Testis (tissue), 2 donors: ENCODE measurements around the gene UNC5CL.

ENCODE experiments used
- POLR2A ChIP-seq: fragments of 450-650 bp; IDR thresholded peaks from one replicate; pipeline ENCODE4 v1.6.1; 2017; ENCODE audit warnings: antibody characterized with exemption, mild to moderate bottlenecking, moderate library complexity
- TF ChIP-seq, protein P1 (sequence below), 3 experiments: fragments of 450-650 bp in 2 of 3; fragments of 200-600 bp in 1 of 3; sonication (generic) in 1 of 3; IDR thresholded peaks; one replicate each; pipeline ENCODE4 v1.5.1; 2016 to 2019; ENCODE audit warnings: antibody characterized with exemption in 3 of 3, mild to moderate bottlenecking in 2 of 3, moderate library complexity in 1 of 3

DNA sequence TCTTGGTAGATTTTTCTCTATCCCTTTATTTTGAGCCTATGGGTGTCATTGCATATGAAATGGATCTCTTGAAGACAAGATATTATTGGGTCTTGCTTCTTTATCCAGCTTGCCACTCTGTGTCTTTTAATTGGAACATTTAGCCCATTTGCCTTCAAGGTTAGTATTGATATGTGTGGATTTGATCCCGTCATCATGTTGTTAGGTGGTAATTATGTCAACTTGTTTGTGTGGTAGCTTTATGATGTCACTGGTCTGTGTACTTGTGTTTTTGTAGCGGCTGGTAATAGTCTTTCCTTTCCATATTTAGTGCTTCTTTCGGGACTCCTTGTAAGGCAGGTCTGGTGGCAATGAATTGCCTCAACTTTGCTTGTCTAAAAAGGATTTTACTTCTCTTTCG is 61.9 kb downstream of the UNC5CL start:
- TF ChIP-seq, protein P1, sequence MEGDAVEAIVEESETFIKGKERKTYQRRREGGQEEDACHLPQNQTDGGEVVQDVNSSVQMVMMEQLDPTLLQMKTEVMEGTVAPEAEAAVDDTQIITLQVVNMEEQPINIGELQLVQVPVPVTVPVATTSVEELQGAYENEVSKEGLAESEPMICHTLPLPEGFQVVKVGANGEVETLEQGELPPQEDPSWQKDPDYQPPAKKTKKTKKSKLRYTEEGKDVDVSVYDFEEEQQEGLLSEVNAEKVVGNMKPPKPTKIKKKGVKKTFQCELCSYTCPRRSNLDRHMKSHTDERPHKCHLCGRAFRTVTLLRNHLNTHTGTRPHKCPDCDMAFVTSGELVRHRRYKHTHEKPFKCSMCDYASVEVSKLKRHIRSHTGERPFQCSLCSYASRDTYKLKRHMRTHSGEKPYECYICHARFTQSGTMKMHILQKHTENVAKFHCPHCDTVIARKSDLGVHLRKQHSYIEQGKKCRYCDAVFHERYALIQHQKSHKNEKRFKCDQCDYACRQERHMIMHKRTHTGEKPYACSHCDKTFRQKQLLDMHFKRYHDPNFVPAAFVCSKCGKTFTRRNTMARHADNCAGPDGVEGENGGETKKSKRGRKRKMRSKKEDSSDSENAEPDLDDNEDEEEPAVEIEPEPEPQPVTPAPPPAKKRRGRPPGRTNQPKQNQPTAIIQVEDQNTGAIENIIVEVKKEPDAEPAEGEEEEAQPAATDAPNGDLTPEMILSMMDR (IDR thresholded peaks at IDR 0.05), result no peak
- no peak for TF ChIP-seq POLR2A
